ENCODE data around the gene THEM5.
A peak's percentile ranks its signal among the peaks of the same experiment; 100 is the strongest.

The THEM5 gene

DNA sequence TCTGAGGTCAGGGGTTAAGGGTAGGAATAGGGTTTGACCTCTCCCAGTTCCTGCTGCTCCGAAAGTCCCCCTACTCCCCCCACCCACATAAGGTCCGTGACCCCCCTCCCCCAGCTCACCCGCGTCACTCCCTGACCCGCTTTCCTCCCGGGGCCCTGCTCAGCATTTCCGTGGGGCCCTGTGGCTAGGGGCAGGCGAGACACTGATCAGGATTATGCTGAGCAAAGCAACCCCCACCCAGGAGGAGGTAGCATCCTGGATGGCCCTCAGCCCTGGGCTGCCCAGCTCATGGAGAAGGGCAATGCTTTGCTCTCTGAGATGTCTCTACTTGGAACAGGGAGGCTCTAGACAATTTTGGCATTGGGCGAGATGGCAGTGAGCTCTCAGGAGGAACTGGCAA lies 25.7 kb downstream of the THEM5 start:
- ChIA-PET CTCF (interaction anchor here (1.2 kb wide), 1 partner anchor 9 kb away, joined by 5 read pairs; no protein-coding TSS in a partner anchor), POLR2A (no interaction called here)
- DNase-seq (ENCODE audit: extremely low spot score) = no peak
- TF ChIP-seq, protein P1, sequence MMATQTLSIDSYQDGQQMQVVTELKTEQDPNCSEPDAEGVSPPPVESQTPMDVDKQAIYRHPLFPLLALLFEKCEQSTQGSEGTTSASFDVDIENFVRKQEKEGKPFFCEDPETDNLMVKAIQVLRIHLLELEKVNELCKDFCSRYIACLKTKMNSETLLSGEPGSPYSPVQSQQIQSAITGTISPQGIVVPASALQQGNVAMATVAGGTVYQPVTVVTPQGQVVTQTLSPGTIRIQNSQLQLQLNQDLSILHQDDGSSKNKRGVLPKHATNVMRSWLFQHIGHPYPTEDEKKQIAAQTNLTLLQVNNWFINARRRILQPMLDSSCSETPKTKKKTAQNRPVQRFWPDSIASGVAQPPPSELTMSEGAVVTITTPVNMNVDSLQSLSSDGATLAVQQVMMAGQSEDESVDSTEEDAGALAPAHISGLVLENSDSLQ (IDR thresholded peaks at IDR 0.05) = no peak
- TF ChIP-seq ZNF384 (IDR thresholded peaks at IDR 0.05) (no peak), FOXK2 (IDR thresholded peaks at IDR 0.05) (no peak), CTBP1 (IDR thresholded peaks at IDR 0.05; ENCODE audit: borderline replicate concordance) (no peak), SUZ12 (IDR thresholded peaks at IDR 0.05) (no peak), ARNT (IDR thresholded peaks at IDR 0.05) (no peak), TARDBP (IDR thresholded peaks at IDR 0.05) (no peak), NFRKB (IDR thresholded peaks at IDR 0.05) (no peak), SP1 (IDR thresholded peaks at IDR 0.05) (no peak), HDGF (IDR thresholded peaks at IDR 0.05; ENCODE audit: borderline replicate concordance) (no peak), LEF1 (IDR thresholded peaks at IDR 0.05; ENCODE audit: borderline replicate concordance) (no peak), L3MBTL2 (conservative IDR thresholded peaks at IDR 0.05) (no peak), BHLHE40 (IDR thresholded peaks at IDR 0.05; ENCODE audit: borderline replicate concordance) (no peak), FOXA1 (IDR thresholded peaks at IDR 0.05) (no peak)

DNA sequence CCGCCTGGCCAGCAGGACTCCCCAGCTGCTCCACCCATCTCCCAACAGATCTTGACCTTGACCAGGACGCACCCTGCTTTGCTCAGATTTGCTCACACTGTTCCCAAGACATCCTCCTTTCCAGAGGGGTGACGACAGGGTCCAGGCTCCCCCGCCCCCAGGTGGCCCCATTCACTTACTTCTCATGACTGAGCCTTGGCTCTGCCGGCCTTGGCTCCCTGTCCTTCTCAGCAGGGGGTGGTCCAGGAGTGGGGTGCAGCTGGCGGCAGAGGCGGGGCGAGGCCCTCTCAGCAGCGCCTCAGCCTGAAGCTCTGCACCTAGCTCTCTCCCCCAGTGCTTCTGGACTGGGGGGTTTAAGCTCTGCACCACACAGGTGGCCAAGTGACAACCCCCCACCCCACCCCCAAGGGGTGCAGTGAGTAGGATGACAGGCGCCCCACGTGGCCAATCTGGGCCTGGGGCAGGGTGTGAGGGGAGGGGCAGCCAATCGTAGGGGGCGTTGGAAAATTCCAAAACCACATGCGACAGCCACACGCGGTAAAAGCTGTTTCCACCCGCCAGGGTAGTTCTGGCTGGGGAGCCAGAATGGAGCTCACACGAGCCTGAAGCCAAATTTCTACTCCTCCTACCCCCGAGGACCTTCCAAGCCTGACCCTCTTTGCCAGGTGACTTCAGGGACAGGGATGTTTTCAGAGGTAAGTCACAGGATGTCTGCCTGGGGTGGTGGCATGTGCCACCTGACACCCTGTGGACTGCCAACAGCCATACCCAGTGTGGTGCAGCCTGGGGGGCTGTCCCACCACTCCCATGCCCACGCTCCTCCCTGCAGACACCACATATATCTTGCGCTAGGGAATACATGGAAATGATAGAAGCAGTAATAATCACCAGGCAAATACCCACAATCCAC lies 27.5 kb downstream of the THEM5 start:
- no peak for DNase-seq (ENCODE audit: extremely low spot score)
- POLR2A ChIA-PET = no interaction called here
- CTCF ChIA-PET = no interaction called here
- TF ChIP-seq ZNF384 (IDR thresholded peaks at IDR 0.05) = no peak
- TF ChIP-seq SUZ12 (IDR thresholded peaks at IDR 0.05) = no peak
- no peak for TF ChIP-seq BHLHE40 (IDR thresholded peaks at IDR 0.05; ENCODE audit: borderline replicate concordance)
- TF ChIP-seq, protein P1 (IDR thresholded peaks at IDR 0.05) = peak; percentile 81
- TF ChIP-seq CTBP1 (IDR thresholded peaks at IDR 0.05; ENCODE audit: borderline replicate concordance) = no peak
- TF ChIP-seq NFRKB (IDR thresholded peaks at IDR 0.05) = no peak

DNA sequence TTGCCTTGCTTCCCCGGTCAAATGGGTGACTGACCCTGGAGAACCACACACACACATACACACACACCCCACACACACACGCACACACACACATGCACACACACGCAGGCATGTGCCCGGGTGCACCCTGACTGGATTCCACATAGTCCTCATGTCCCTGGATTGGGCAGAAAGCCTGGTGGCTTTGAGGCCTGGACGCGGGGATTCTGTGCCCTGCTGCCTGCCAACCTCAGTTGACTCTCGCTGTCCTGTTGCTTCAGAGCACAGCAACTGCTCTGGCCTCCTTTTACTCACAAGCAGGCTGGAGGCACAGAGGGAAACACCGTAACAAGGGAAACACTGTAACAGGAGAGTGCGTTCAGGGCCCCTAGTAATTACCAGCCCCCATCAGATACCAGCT lies 28.3 kb downstream of the THEM5 start:
- no peak for DNase-seq (ENCODE audit: extremely low spot score)
- ChIA-PET POLR2A (no interaction called here), CTCF (no interaction called here)
- no peak for TF ChIP-seq TARDBP (IDR thresholded peaks at IDR 0.05)

DNA sequence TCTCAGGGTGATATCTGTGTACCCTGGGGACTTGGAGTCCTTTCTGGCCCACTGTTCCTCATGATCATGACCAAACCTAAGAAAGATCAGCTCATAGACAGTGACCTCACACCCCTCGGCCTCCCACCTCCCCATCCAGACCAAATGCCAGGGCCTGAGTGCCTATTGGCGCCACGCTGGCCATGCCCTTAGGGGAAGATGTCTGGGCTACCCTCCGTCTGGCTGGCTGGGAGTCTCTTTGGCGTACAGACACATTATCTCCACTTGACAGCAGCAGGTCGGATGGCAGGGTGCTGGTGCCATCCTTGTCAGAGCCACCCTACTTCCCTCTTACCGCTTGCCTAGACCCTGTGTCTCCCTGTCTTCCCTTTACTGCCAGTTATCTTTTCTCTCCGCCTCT lies 30.3 kb downstream of the THEM5 start:
- DNase-seq (ENCODE audit: extremely low spot score) = no peak
- ChIA-PET POLR2A (interaction anchor here (1.2 kb wide), 1 partner anchor 60 kb away, joined by 3 read pairs; the partner anchor contains the start of gene MRPL9), CTCF (interaction anchor here (0.7 to 0.9 kb wide), 2 partner anchors 10 to 33 kb away, joined by 3 to 4 read pairs; partner anchors contain the start of gene TDRKH)
- TF ChIP-seq FOXA1 (IDR thresholded peaks at IDR 0.05) = no peak

DNA sequence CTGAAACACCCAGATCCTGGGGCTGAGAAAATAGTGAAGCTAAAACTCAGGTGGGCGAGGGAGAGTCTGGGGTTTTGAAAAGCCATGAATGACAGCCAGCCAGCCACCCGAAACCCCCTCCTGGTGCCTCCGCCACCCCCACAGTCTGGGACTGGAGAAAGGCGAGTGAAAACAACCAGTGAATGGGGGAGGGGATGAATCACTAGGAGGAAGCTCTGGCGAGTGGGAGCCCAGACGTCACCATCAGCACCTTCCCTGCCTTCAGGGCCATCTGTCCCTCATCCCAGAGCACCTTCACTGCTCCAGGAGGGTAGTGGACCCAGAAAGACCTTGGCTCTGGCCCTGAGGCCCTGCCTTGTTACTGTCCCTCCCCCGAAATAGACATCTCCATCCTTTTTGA lies 31.1 kb downstream of the THEM5 start:
- DNase-seq (ENCODE audit: extremely low spot score) = no peak
- CTCF ChIA-PET = no interaction called here
- TF ChIP-seq FOXA1 (IDR thresholded peaks at IDR 0.05) = no peak
- TF ChIP-seq TARDBP (IDR thresholded peaks at IDR 0.05) = no peak
- no peak for TF ChIP-seq ARNT (IDR thresholded peaks at IDR 0.05)
- no peak for TF ChIP-seq ELF4 (IDR thresholded peaks at IDR 0.05)
- no peak for TF ChIP-seq SP1 (IDR thresholded peaks at IDR 0.05)
- TF ChIP-seq BHLHE40 (IDR thresholded peaks at IDR 0.05; ENCODE audit: borderline replicate concordance) = no peak
- TF ChIP-seq, protein P1 (IDR thresholded peaks at IDR 0.05) = no peak
- no peak for TF ChIP-seq L3MBTL2 (conservative IDR thresholded peaks at IDR 0.05)
- TF ChIP-seq CTBP1 (IDR thresholded peaks at IDR 0.05; ENCODE audit: borderline replicate concordance) = no peak
- POLR2A ChIA-PET = interaction anchor here (1.2 kb wide), 1 partner anchor 59 kb away, joined by 3 read pairs; the partner anchor contains the start of gene MRPL9

DNA sequence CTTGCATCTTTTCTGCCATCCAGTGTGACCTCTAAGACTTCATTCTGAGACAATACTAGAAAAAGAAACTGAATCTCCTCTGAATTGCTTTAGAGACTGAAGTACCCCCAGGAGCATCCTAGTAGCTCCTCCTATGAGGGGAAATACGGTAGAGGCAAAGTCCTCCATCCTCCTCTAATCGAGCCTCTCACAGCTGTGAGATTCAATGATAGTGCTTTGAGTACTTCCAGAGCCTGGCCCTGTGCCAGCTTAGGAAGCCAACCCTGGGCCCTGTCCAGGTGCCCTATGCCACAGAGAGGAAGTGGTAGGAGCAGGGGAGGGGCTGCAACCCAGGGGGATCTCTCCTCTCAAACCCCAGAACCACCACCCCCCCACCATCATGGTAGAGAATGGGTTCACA lies 32.6 kb downstream of the THEM5 start:
- ChIA-PET POLR2A (interaction anchor here (0.6 to 1.2 kb wide), 3 partner anchors 9 to 58 kb away, joined by 3 to 6 read pairs (median 3); partner anchors contain the start of gene MRPL9), CTCF (interaction anchor here (1.0 to 1.1 kb wide), 2 partner anchors 21 to 227 kb away, joined by 3 read pairs; no protein-coding TSS in a partner anchor)
- no peak for DNase-seq (ENCODE audit: extremely low spot score)
- TF ChIP-seq HDGF (IDR thresholded peaks at IDR 0.05; ENCODE audit: borderline replicate concordance) = no peak
- no peak for TF ChIP-seq LEF1 (IDR thresholded peaks at IDR 0.05; ENCODE audit: borderline replicate concordance)
- TF ChIP-seq L3MBTL2 (conservative IDR thresholded peaks at IDR 0.05) = no peak
- no peak for TF ChIP-seq CTBP1 (IDR thresholded peaks at IDR 0.05; ENCODE audit: borderline replicate concordance)
